Karpas-422 (cell line): ENCODE data around the gene RAMP2. TPM values are rescaled to one million over a fixed set of nuclear protein-coding genes. Genes with fewer than 3 reads are reported as not detected.

Source experiments
- DNase-seq: peaks from one replicate; pipeline ENCODE4 v3.0.0-alpha.2; 2015
- H2AFZ ChIP-seq: fragments of 200-600 bp; sonication (generic); 2 replicates; pipeline ENCODE4 v1.6.1; 2014; ENCODE audit warnings: antibody characterized with exemption, low read length, mixed read lengths
- H3K27ac ChIP-seq: fragments of 200-600 bp; sonication (generic); 2 replicates; pipeline ENCODE4 v1.5.1; 2014; ENCODE audit warnings: mild to moderate bottlenecking, low read length, moderate library complexity
- H3K27me3 ChIP-seq: fragments of 200-600 bp; sonication (generic); 2 replicates; pipeline ENCODE4 v1.6.1; 2014; ENCODE audit warnings: low read length, mixed read lengths
- H3K36me3 ChIP-seq: fragments of 200-600 bp; sonication (generic); 2 replicates; pipeline ENCODE4 v1.6.1; 2014; ENCODE audit warnings: low read length, mixed read lengths; ENCODE audit not compliant: insufficient read depth
- H3K4me1 ChIP-seq: fragments of 200-600 bp; sonication (generic); 2 replicates; pipeline ENCODE4 v1.6.1; 2014; ENCODE audit warnings: mild to moderate bottlenecking, low read length, mixed read lengths
- H3K4me2 ChIP-seq: fragments of 200-600 bp; sonication (generic); 2 replicates; pipeline ENCODE4 v1.6.1; 2014; ENCODE audit warnings: low read length, low read depth, mild to moderate bottlenecking; ENCODE audit not compliant: poor library complexity, severe bottlenecking
- H3K4me3 ChIP-seq: fragments of 200-600 bp; sonication (generic); 2 replicates; pipeline ENCODE4 v1.5.1; 2014; ENCODE audit warnings: mild to moderate bottlenecking, antibody characterized with exemption, low read length, mixed read lengths
- H3K79me2 ChIP-seq: fragments of 200-600 bp; sonication (generic); 2 replicates; pipeline ENCODE4 v1.6.1; 2014; ENCODE audit warnings: mild to moderate bottlenecking, low read length, mixed read lengths
- H3K9ac ChIP-seq: fragments of 200-600 bp; sonication (generic); 2 replicates; pipeline ENCODE4 v1.6.0; 2014; ENCODE audit warnings: low read length
- H3K9me2 ChIP-seq: fragments of 200-600 bp; sonication (generic), shearing (Covaris generic); replicated peaks from 2 replicates; pipeline ENCODE4 v1.6.0; 2014; ENCODE audit warnings: mild to moderate bottlenecking, low read length, moderate library complexity; ENCODE audit not compliant: insufficient read depth
- H3K9me3 ChIP-seq: fragments of 300-700, 200-600 bp; sonication (generic); 2 replicates; pipeline ENCODE4 v1.6.1; 2014; ENCODE audit warnings: low read length, mixed read lengths
- H4K20me1 ChIP-seq: fragments of 200-600 bp; sonication (generic); 2 replicates; pipeline ENCODE4 v1.6.1; 2014; ENCODE audit warnings: mild to moderate bottlenecking, antibody characterized with exemption, low read length, low read depth; ENCODE audit not compliant: insufficient read depth
- total RNA-seq: library from RNA; depleted of rRNA; stranded (reverse); fragments of >200 nt; shearing (Covaris generic); gene quantifications from 2 replicates; pipeline ENCODE4 v1.2.3, GENCODE V29; 2014; ENCODE audit warnings: low replicate concordance

Gene RAMP2
- total RNA-seq, 1 experiment from 2014 or later, result not detected

DNA sequence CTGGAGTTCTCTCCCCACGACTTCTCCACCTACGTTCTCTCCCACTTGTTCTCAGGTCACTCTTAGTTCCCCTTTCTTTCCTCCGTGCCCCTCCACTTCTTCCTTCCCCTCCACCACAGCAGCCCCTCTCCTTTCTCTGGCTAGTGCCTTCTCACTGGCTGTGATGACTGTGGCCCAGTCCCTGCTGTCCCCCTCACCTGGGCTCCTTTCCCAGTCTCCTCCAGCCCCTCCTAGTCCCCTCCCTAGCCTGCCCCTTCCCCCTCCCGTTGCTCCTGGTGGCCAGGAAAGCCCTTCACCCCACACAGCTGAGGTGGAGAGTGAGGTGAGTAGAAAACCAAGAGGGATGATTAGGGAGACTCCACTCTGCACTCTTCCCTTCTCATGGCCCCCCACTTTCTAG is 34.0 kb downstream of the RAMP2 start:
- no peak overlapping the region for H3K9ac ChIP-seq
- H3K4me1 ChIP-seq, result peaks cover 13% of the 10 kb centered on the region
- no peak overlapping the region for H3K27ac ChIP-seq
- DNase-seq, result no peak
- no peaks in the 10 kb centered on the region for H4K20me1 ChIP-seq
- no peaks in the 10 kb centered on the region for H3K9me3 ChIP-seq
- no peaks in the 10 kb centered on the region for H3K36me3 ChIP-seq
- peaks cover 13% of the 10 kb centered on the region for H3K79me2 ChIP-seq
- no peak overlapping the region for H2AFZ ChIP-seq
- no peak overlapping the region for H3K4me3 ChIP-seq
- H3K9me2 ChIP-seq, result no peaks in the 10 kb centered on the region
- H3K27me3 ChIP-seq, result no peaks in the 10 kb centered on the region
- H3K4me2 ChIP-seq, result no peak overlapping the region

GRCh38 chr17:42795465-42795864 is 34.4 kb downstream of the RAMP2 start:
- no peak overlapping the region for H3K27ac ChIP-seq
- H3K4me3 ChIP-seq, result no peak overlapping the region
- H3K79me2 ChIP-seq, result peaks cover 13% of the 10 kb centered on the region
- no peaks in the 10 kb centered on the region for H3K9me2 ChIP-seq
- H3K4me1 ChIP-seq, result peaks cover 13% of the 10 kb centered on the region
- no peak overlapping the region for H2AFZ ChIP-seq
- no peaks in the 10 kb centered on the region for H3K27me3 ChIP-seq
- H3K36me3 ChIP-seq, result no peaks in the 10 kb centered on the region
- no peaks in the 10 kb centered on the region for H4K20me1 ChIP-seq
- no peak overlapping the region for H3K4me2 ChIP-seq
- no peaks in the 10 kb centered on the region for H3K9me3 ChIP-seq
- DNase-seq, result no peak
- no peak overlapping the region for H3K9ac ChIP-seq

- no peak for DNase-seq
- H3K9ac ChIP-seq, result no peak overlapping the region
- H3K27me3 ChIP-seq, result no peaks in the 10 kb centered on the region
- H3K9me3 ChIP-seq, result no peaks in the 10 kb centered on the region
- H3K4me2 ChIP-seq, result no peak overlapping the region
- H3K79me2 ChIP-seq, result peaks cover 13% of the 10 kb centered on the region
- no peaks in the 10 kb centered on the region for H3K9me2 ChIP-seq
- H2AFZ ChIP-seq, result no peak overlapping the region
- peaks cover 13% of the 10 kb centered on the region for H3K4me1 ChIP-seq
- no peaks in the 10 kb centered on the region for H4K20me1 ChIP-seq
- H3K4me3 ChIP-seq, result no peak overlapping the region
- no peaks in the 10 kb centered on the region for H3K36me3 ChIP-seq
- no peak overlapping the region for H3K27ac ChIP-seq
Measured at GRCh38 chr17:42796066-42796758, 35.2 kb downstream of the RAMP2 start.

DNA sequence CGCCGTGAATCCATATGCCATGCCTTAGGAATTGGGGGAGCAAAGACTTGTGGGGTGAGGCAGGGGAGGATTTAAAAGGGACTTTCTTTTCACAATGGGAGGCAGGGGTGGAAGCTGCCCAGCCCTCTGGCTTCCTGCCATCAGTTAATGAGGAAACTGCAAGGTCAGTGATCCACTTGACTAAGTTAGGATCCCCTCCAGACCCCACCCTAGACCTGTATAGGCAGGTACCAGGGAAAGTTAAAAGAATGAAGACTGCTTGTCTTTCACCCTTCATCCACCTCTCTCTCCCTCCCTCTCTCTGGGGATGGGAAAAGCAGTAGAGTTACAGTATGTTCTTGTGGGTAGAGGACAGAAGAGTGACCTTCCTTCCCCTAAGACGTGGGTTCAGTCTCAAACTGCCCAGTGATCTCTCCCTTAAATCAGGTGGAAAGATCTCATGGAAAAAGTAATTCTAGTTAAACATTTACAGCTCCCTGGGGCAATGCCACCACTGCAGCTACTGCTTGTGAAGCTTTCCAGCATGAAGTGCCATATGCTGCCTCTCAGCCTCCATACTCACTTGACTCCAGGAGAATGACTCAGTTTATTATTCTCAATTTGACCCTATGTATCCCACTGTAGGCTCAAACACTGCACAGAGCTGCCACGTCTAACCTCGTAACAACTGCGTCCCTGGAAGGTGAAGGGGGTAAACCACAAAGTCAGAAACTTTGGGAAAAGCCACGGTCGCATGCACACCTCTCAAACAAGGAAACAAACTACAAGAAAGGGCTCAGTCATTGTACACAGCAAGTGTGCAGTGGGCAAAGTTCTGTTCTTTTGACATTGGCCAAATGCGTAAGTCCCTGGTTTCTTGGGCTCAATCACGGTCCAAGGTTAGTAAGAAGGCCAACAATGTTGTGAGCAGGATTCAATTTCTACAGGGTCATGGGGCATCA is 36.3 kb downstream of the RAMP2 start:
- peak overlapping the region; percentile 83 for H3K9ac ChIP-seq
- no peaks in the 10 kb centered on the region for H3K36me3 ChIP-seq
- H3K4me2 ChIP-seq, result peak overlapping the region; percentile 78
- H3K9me2 ChIP-seq, result no peaks in the 10 kb centered on the region
- H3K9me3 ChIP-seq, result no peaks in the 10 kb centered on the region
- no peak overlapping the region for H3K27ac ChIP-seq
- peak overlapping the region; percentile 93 for H3K4me3 ChIP-seq
- H3K79me2 ChIP-seq, result peaks cover 13% of the 10 kb centered on the region
- H3K27me3 ChIP-seq, result no peaks in the 10 kb centered on the region
- peaks cover 13% of the 10 kb centered on the region for H3K4me1 ChIP-seq
- no peaks in the 10 kb centered on the region for H4K20me1 ChIP-seq
- H2AFZ ChIP-seq, result no peak overlapping the region
- no peak for DNase-seq

GRCh38 chr17:42798011-42798382 is 37.0 kb downstream of the RAMP2 start:
- peaks cover 13% of the 10 kb centered on the region for H3K4me1 ChIP-seq
- H3K9me3 ChIP-seq, result no peaks in the 10 kb centered on the region
- H3K36me3 ChIP-seq, result no peaks in the 10 kb centered on the region
- peak overlapping the region; percentile 78 for H3K4me2 ChIP-seq
- H3K27me3 ChIP-seq, result no peaks in the 10 kb centered on the region
- H3K9me2 ChIP-seq, result no peaks in the 10 kb centered on the region
- H3K9ac ChIP-seq, result peak overlapping the region; percentile 83
- H3K27ac ChIP-seq, result no peak overlapping the region
- peak overlapping the region; percentile 81; the same call in 1 of the 2 replicates for H2AFZ ChIP-seq
- H4K20me1 ChIP-seq, result no peaks in the 10 kb centered on the region
- no peak for DNase-seq
- H3K79me2 ChIP-seq, result peaks cover 13% of the 10 kb centered on the region
- peak overlapping the region; percentile 93 for H3K4me3 ChIP-seq

GRCh38 chr17:42798383-42799380 is 37.7 kb downstream of the RAMP2 start, which contains the start of the genes CNTD1 and COA3:
CNTD1 (plus strand) TSS chr17:42798861; CDS start chr17:42799068, 207 bp downstream.
COA3 (minus strand) TSS chr17:42798704; CDS start chr17:42798681, 23 bp downstream.
- no peaks in the 10 kb centered on the region for H3K9me2 ChIP-seq
- H3K9ac ChIP-seq, result peak within 1 kb of the TSS; percentile 83
- no peak within 1 kb of the TSS for H3K27ac ChIP-seq
- no peaks in the 10 kb centered on the region for H4K20me1 ChIP-seq
- no peaks in the 10 kb centered on the region for H3K27me3 ChIP-seq
- H3K79me2 ChIP-seq, result peaks cover 13% of the 10 kb centered on the region
- H3K36me3 ChIP-seq, result no peaks in the 10 kb centered on the region
- H3K4me2 ChIP-seq, result peak within 1 kb of the TSS; percentile 78
- no peaks in the 10 kb centered on the region for H3K9me3 ChIP-seq
- H2AFZ ChIP-seq, result peak within 1 kb of the TSS; percentile 81; the same call in 1 of the 2 replicates
- peak within 1 kb of the TSS; percentile 93 for H3K4me3 ChIP-seq
- peaks cover 13% of the 10 kb centered on the region for H3K4me1 ChIP-seq
- DNase-seq, result peak; percentile 92

GRCh38 chr17:42803074-42803883 is 42.3 kb downstream of the RAMP2 start:
- Histone ChIP-seq H3K27me3 (no peaks in the 10 kb centered on the region), H3K4me3 (no peak overlapping the region), H3K36me3 (no peaks in the 10 kb centered on the region), H2AFZ (no peak overlapping the region), H3K79me2 (0 out of 2 replicates have a peak, but pooled peaks cover under 1% of the 10 kb centered on the region), H3K9ac (no peak overlapping the region), H3K4me1 (peaks cover 2% of the 10 kb centered on the region; the same call in 1 of the 2 replicates), H3K9me2 (no peaks in the 10 kb centered on the region), H3K27ac (no peak overlapping the region), H3K9me3 (no peaks in the 10 kb centered on the region), H3K4me2 (no peak overlapping the region), H4K20me1 (no peaks in the 10 kb centered on the region)
- DNase-seq, result no peak
